WI38 (cell line): ENCODE results near the gene TMEM171.

Source experiments
- H3K4me3 ChIP-seq: 2 replicates; pipeline ENCODE4 v1.5.1; 2011; ENCODE audit warnings: low read depth, mild to moderate bottlenecking, control low read depth, low read length
- CTCF ChIP-seq: IDR thresholded peaks from 2 replicates; pipeline ENCODE4 v1.5.1; 2012; ENCODE audit warnings: low read depth, mild to moderate bottlenecking, control low read depth, low read length

TMEM171 gene

GRCh38 chr5:73151766-73152410, 31.5 kb downstream of the TMEM171 start:
- no peak for TF ChIP-seq CTCF
- H3K4me3 ChIP-seq = no peak overlapping the region

GRCh38 chr5:73152411-73153388, 32.3 kb downstream of the TMEM171 start:
- H3K4me3 ChIP-seq = no peak overlapping the region
- no peak for TF ChIP-seq CTCF

- H3K4me3 ChIP-seq = no peak overlapping the region
- TF ChIP-seq CTCF = no peak
Measured at GRCh38 chr5:73153513-73153912, 33.1 kb downstream of the TMEM171 start.

DNA sequence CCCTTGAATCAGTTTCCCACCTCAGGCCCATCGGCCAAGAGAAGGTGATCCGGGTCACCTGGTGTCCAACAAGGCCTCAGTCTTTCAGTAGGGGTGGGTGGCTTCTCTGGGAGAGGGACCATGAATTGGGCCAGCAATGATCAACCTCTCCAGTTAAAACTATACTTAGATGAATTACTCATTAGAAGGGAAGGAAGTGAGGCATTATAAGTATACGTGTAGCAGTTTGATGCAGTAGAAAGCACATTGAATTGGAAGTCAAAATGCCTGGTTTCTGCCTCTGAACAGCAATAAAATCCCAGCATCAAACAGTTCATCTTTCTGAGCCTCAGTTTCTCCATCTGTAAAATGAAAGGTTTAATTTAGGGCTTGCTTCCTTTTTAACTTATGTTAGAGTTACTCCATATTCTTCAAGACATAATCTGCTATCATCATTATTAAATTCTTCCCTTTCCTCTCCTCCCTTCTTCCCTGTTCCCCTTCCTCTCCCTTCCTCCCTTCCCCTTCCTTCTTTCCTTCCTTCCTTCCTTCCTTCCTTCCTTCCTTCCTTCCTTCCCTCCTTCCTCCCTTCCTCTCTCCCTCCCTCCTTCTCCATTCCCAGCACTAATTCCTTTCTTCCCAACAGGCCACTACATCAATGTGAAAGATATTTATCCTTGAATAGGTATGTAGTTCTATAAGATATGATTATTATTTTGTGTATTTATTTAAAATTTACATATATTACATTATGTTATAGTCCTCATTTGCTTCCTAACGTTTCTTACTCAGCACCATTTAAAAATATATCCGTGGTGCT, 34.0 kb downstream of the TMEM171 start:
- H3K4me3 ChIP-seq = no peak overlapping the region
- TF ChIP-seq CTCF = no peak

GRCh38 chr5:73155271-73156222, 35.2 kb downstream of the TMEM171 start:
- no peak overlapping the region for H3K4me3 ChIP-seq

More at GRCh38 chr5:73155271-73156222, 35.2 kb downstream of the TMEM171 start:
- no peak for TF ChIP-seq CTCF
